Activated CD4-positive, alpha-beta T cell treated with anti-CD3 and anti-CD28 coated beads, Interleukin-2, amount 50 U/mL, for 24 hours (primary cell): ENCODE measurements around the gene SMIM26.

ENCODE experiments used
- DNase-seq, 2 donors: peaks; one replicate each; pipeline ENCODE4 v3.0.0-alpha.2; 2020; ENCODE audit warnings: low read depth in 1 of 2, low spot score in 1 of 2

SMIM26 gene

GRCh38 chr20:18580012-18580411 is 12.8 kb downstream of the SMIM26 start:
- DNase-seq, result no peak

GRCh38 chr20:18585134-18585533 is 17.9 kb downstream of the SMIM26 start:
- DNase-seq, result no peak

- DNase-seq, result peak; percentile 63 to 81
These were observed 20.7 kb downstream of the SMIM26 start, which contains the start of gene DTD1 for GRCh38 chr20:18587665-18588573. Gene DTD1, plus strand, starts transcription at chr20:18588054. Its CDS starts 19 bp downstream, at chr20:18588073.

DNA sequence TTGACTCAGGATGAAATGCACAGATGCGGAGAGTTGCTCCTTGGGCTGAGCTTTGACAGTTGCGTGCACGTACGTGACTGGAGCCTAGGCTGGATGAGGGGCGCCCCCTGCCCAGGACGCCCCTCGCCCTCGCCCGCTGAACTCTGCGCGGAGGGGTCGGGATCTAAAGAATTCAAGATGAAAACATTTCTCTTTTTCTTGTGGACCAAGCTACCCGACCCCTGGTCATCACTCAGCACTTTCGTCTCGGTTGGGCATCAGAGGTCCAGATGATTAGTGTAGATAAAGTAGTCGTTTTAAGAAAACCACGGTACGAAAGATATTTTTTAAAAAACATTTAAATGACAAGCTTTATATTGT is 21.3 kb downstream of the SMIM26 start:
- no peak for DNase-seq

DNA sequence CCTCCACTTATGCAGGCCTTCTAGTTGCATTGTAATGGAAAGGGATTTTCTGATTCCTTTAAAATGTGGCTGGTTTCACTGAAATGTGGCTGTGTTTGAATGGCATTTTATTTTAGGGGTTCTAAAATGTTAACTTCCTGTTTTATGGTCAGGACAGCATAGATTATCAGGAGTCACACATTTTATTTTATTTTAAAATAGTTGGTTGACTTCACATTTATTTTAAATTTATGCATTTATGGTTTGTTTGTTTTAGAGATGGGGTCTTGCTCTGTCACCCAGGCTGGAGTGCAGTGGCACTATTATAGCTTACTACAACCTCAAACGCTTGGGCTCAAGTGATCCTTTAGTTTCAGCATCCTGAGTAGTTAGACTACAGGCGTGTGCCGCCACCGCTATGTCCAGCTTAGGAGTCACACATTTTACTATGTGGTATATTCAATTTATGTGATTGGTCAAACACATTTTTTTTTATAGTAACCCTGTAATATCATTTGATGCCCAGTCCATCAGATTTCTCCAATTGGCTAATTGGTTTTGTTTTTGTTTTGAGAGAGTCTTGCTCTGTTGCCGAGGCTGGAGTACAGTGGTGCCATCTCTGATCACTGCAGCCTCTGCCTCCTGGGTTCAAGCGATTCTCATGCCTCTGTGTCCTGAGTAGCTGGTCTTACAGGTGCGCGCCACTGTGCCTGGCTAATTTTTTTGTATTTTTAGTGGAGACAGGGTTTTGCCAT is 22.9 kb downstream of the SMIM26 start:
- DNase-seq, result no peak

- no peak for DNase-seq
These were observed 29.0 kb downstream of the SMIM26 start for GRCh38 chr20:18596270-18596669.

DNA sequence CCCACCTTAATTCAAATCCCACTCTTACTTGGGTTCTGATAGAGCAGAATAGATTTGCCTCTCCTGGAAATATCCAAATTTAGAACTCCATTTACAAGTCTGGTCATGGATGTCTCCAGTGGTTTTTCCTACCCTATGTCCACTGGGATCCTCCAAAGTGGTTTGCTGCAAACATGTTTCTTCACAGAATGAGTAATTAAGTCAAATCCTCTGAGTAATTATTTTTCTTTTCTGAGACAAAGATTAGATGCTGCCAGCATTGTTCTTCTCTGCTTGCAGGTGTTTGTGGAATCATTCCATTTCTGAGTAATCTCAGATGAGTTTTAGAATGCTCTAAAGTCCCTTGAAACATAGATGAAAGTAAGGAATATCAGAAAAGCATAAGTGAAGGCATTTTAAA is 42.5 kb downstream of the SMIM26 start:
- DNase-seq, result no peak

DNA sequence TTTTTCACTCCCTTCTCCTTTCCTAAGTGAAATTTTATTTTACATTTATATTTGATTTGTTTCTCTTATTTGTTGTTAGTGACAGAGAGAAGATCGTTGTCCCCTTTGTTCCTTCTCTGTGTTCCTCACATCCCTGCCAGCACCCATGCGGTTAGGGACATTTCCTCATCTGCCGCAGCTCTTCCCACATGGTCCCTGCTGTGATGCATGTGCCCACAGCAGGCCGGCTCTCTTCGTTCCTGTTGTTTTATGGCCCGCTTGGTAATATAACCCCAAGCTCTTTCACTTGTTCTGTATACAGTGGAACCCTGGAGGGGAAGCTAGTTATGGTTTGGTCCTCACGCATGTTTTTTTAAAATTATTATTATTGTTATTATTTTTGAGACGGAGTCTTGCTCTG is 44.3 kb downstream of the SMIM26 start:
- no peak for DNase-seq

DNA sequence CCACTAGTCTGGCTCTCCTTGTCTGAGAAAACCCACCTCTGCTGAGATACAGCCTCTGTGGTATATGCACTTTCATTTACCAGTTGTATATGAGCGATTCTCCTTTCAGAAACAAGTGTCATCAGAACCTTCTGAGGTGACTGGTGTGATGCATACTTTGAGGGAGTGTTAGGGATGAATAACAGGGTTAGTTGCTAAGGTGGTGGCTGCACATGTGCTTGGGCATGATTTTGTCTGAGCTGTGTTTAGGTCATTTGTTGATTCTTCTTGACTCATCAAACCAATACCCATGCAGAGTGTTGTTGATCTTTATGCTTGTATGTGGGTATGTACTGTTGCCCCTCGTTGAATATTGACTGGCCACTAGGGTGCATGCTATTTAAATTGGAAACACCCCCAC is 46.3 kb downstream of the SMIM26 start:
- no peak for DNase-seq

GRCh38 chr20:18614244-18614643 is 47.0 kb downstream of the SMIM26 start:
- no peak for DNase-seq

DNA sequence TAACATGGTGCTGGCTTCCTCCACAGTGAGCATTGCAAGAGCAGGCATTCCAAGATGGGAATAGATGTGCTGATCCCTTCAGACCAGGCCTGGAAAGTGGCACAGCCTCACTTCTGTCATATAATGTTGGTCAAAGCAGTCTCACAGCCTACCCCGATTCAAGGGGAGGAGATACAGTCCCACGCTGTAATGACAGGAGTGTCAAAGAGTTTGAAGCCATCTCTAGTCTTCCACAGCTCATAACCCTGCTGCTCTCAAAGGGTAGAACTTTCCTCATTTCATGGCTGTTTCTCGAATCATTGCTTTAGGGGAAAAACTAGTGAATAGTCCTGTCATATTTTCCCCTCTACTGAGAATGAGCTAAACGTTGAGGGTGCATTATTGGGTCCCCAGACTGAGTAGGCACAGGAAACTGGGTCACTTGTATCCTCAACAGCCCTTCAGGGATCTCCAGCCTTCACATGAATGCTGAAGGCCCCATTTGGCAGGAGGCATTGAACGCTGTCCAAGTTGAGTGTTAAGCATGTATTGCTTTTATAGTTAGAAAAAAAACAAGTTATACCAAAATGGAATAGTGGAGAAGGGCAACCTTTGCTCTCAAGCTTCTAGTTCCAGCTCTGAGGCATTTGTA is 47.9 kb downstream of the SMIM26 start:
- DNase-seq, result no peak
